RPMI8226 (cell line): ENCODE results near the gene SMDT1.
"Not testable (repeated sequence)": the region's sequence is repeated elsewhere in the genome, so short reads cannot be mapped to it uniquely, and the experiment has no call there.

Experiments
- DNase-seq: peaks from one replicate; pipeline ENCODE4 v3.0.0-alpha.2; 2015

The SMDT1 gene

DNA sequence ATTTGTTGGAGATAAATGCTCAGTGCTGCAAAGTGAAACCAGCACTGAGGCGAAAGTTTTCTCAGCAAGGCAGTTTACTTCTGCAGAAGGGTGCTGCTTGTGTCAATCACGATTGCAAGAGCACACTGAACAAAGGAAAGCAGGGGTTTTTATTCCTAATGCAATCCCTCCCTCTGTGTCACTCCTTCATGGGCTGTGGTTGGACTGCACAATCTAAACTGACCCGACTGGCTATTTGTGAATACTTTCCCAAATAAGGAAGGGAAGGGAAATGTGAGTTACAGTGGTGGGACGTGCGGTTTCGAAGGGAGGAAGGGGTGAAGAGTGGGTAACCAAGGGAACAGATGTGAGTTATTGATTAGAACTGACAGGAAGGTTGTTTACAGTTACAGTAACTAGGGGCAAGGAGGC lies 35.9 kb downstream of the SMDT1 start:
- DNase-seq, result not testable (repeated sequence)

DNA sequence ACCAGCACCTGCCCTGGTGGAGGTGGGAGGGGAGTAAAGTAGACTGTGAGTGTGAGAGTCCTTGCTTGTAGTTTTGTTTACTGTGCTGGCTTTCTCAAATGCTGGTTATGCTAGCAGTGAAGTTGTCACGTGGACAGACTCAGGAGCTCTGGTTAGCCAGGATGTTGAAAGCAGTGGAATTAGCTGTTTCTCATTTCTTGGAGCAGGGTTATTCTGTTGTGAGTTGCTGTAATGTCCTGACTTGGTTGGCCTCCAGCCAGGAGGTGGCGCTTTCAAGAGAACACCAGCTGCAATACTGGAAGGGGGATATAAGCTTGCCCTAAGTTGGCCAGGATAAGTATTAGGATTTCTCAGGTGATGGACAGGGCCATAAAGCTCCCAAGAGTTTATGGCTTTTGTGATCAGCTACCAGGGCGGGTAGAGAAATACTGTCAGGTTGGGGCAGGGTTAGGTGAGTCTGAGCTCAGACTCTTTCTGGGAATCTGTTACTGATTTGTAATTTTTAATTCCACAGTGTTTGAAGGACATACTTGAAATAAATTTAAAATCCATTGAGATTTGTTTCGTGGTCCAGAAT lies 37.4 kb downstream of the SMDT1 start:
- peak; percentile 12 for DNase-seq

- peak; percentile 54 for DNase-seq
Observed at GRCh38 chr22:42120231-42121021, 40.9 kb downstream of the SMDT1 start.

DNA sequence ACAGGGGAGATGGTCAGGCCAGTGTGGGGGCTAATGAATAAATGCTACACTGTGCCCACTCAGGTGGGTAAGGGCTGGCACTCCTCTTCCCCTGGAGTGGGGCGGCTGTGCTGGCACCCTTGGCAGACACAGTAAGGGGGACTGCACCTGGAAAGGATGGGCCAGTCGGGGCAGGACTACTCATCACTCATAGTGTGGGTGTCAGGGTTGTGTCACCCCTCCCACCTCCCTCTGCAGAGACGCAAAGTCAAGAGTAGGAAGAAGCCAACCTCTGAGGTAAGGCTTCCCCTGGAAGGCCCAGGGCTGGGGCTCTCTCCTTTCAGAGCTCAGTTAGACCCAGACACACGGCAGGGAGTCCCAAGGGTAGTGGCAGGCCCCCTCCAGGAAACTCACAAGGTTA lies 44.0 kb downstream of the SMDT1 start:
- DNase-seq, result not testable (repeated sequence)

- no peak for DNase-seq
Observed at GRCh38 chr22:42127606-42128005, 48.1 kb downstream of the SMDT1 start.

- not testable (repeated sequence) for DNase-seq
Observed at GRCh38 chr22:42128007-42128406, 48.5 kb downstream of the SMDT1 start.

GRCh38 chr22:42128776-42129694 lies 49.5 kb downstream of the SMDT1 start:
- DNase-seq, result not testable (repeated sequence)

DNA sequence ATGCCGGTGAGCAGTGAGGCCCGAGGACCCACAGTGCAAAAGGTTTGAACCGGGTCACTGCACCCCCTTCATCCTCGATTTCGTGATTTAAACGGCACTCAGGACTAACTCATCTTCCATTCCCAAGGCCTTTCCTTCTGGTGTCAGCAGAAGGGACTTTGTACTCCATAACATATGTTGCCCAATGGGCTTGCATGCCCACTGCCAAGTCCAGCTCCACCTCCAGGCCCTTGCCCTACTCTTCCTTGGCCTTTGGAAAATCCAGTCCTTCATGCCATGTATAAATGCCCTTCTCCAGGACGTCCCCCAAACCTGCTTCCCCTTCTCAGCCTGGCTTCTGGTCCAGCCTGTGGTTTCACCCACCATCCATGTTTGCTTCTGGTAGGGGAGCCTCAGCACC lies 50.7 kb downstream of the SMDT1 start:
- DNase-seq, result not testable (repeated sequence)

- not testable (repeated sequence) for DNase-seq
Observed at GRCh38 chr22:42130639-42131431, 51.3 kb downstream of the SMDT1 start, which contains the start of gene CYP2D6. CYP2D6 (minus strand) TSS chr22:42130810; CDS start chr22:42130791, 19 bp downstream.

- DNase-seq, result no peak
Observed at GRCh38 chr22:42131562-42131961, 52.1 kb downstream of the SMDT1 start.

DNA sequence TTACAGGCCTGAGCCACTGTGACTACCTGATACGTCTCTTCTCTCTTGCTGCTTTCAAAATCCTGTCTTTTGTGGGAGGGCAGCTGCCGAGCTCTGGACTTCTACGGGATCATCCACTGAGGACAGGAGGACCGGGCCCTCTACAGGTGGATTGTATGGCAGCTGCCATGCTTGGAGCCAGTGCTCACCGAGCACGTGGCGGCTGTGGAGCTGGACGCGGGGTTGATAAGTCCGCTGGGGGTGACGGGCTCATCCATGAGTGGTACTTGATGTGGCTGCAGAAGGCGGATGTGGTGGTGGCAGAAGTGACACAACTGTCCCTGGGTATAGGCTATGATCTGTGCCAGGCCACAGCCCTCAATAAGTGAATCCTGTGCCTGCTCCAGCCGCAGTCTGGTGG lies 53.0 kb downstream of the SMDT1 start:
- DNase-seq, result no peak
